GM12878 (cell line): ENCODE results near the gene MEF2D. TPM values are rescaled to one million over a fixed set of nuclear protein-coding genes. Genes with fewer than 3 reads are reported as not detected.

Experiments used
- ATAC-seq: fragments of 200-7000 bp; cut with Tn5 transposase; 3 replicates; pipeline ENCODE4 v1.9.1; 2020; ENCODE audit warnings: mild to moderate bottlenecking, moderate library complexity
- BruUV-seq: library from RNA; stranded (reverse); fragments of 400-500 nt; replicated peaks from 2 replicates; lab custom pipeline; 2021; lab: Mats Ljungman, UMichigan
- CTCF ChIA-PET: fragments of 300-600 bp; sonication (Branson Sonifier 250); formaldehyde crosslinking; extraction: SDS; loops from one replicate; lab custom pipeline; 2021; ENCODE audit warnings: inconsistent platforms; lab: Yijun Ruan, JAX
- POLR2A ChIA-PET: fragments of 350-600 bp; formaldehyde crosslinking; extraction: SDS; loops from one replicate; lab custom pipeline; 2021; ENCODE audit warnings: inconsistent platforms; lab: Charles Lee
- RAD21 ChIA-PET: fragments of 300-600 bp; sonication (Branson Sonifier 250); formaldehyde crosslinking; loops from one replicate; lab custom pipeline; 2023; ENCODE audit warnings: antibody characterized with exemption; ENCODE audit not compliant: unreplicated experiment; lab: Charles Lee
- SMC1A ChIA-PET: fragments of 300-600 bp; sonication (Branson Sonifier 250); formaldehyde crosslinking; loops from one replicate; lab custom pipeline; 2023; ENCODE audit not compliant: unreplicated experiment, uncharacterized antibody; lab: Charles Lee
- DNase-seq: peaks from one replicate; pipeline ENCODE4 v3.0.0-alpha.2; 2011; ENCODE audit warnings: low read depth, low spot score
- FAIRE-seq: peaks from 3 replicates; lab custom pipeline; 2011; peaks lifted over from hg19 to GRCh38; lab: Jason Lieb, UNC
- H2AFZ ChIP-seq: 2 replicates; pipeline ENCODE4 v1.6.0; 2011; ENCODE audit warnings: low read depth, low read length, control low read depth; ENCODE audit not compliant: control insufficient read depth
- H3K27ac ChIP-seq: 2 replicates; pipeline ENCODE4 v1.5.1; 2011; ENCODE audit warnings: control low read depth; ENCODE audit not compliant: control insufficient read depth, insufficient read depth
- H3K27me3 ChIP-seq, 2 experiments: replicated peaks in 1 of 2; 2 replicates each; pipeline versions ENCODE4 v1.6.0 to v1.6.1; 2011; ENCODE audit warnings: low read length in 1 of 2; ENCODE audit not compliant: control insufficient read depth in 2 of 2, insufficient read depth in 2 of 2
- H3K36me3 ChIP-seq, 2 experiments: 2 replicates each; pipeline ENCODE4 v1.5.1; 2011; ENCODE audit warnings: low read length in 1 of 2; ENCODE audit not compliant: control insufficient read depth in 2 of 2, insufficient read depth in 2 of 2
- H3K4me1 ChIP-seq: 2 replicates; pipeline ENCODE4 v1.6.1; 2011; ENCODE audit warnings: mild to moderate bottlenecking, low read length, moderate library complexity, mixed read lengths; ENCODE audit not compliant: control insufficient read depth, insufficient read depth
- H3K4me2 ChIP-seq: 2 replicates; pipeline ENCODE4 v1.6.0; 2011; ENCODE audit warnings: control low read depth; ENCODE audit not compliant: control insufficient read depth, insufficient read depth
- H3K4me3 ChIP-seq: fragments of 200-600 bp; sonication (generic); 2 replicates; pipeline ENCODE4 v1.5.1; 2016
- H3K79me2 ChIP-seq: 2 replicates; pipeline ENCODE4 v1.6.0; 2011; ENCODE audit warnings: low read length; ENCODE audit not compliant: control insufficient read depth, insufficient read depth
- H3K9ac ChIP-seq: 2 replicates; pipeline ENCODE4 v1.8.0; 2011; ENCODE audit warnings: low read length, control low read depth, mixed read lengths; ENCODE audit not compliant: control insufficient read depth, insufficient read depth
- H3K9me3 ChIP-seq: replicated peaks from 3 replicates; pipeline ENCODE4 v1.5.1; 2011; ENCODE audit warnings: mild to moderate bottlenecking, low read length; ENCODE audit not compliant: control insufficient read depth, insufficient read depth
- H4K20me1 ChIP-seq: 2 replicates; pipeline ENCODE4 v1.6.0; 2011; ENCODE audit not compliant: control insufficient read depth, insufficient read depth
- ATF7 ChIP-seq: fragments of 450-650 bp; IDR thresholded peaks from 2 replicates; pipeline ENCODE4 v1.6.1; 2016; ENCODE audit warnings: low read depth, mild to moderate bottlenecking
- BHLHE40 ChIP-seq, 2 experiments: fragments of 450-650 bp in 1 of 2; IDR thresholded peaks; 2 replicates each; pipeline ENCODE4 v1.6.1; 2011 to 2017; ENCODE audit warnings: low read depth in 2 of 2, borderline replicate concordance in 1 of 2, improper control_type of control experiment in 1 of 2, low read length in 1 of 2, mild to moderate bottlenecking in 1 of 2
- CHD4 ChIP-seq: fragments of 200-600 bp; sonication (generic); IDR thresholded peaks from 2 replicates; pipeline ENCODE4 v1.6.1; 2016; ENCODE audit warnings: mild to moderate bottlenecking
- FOXM1 ChIP-seq: IDR thresholded peaks from 2 replicates; pipeline ENCODE4 v1.6.1; 2012; ENCODE audit warnings: low read depth, mild to moderate bottlenecking, inconsistent platforms, low read length, moderate library complexity
- IRF5 ChIP-seq: fragments of 450-650 bp; IDR thresholded peaks from 2 replicates; pipeline ENCODE4 v1.6.1; 2017; ENCODE audit warnings: borderline replicate concordance
- KLF5 ChIP-seq: fragments of 450-650 bp; IDR thresholded peaks from 2 replicates; pipeline ENCODE4 v1.6.1; 2014; ENCODE audit warnings: mild to moderate bottlenecking; ENCODE audit not compliant: partially characterized antibody
- MXI1 ChIP-seq: fragments of 150-350 bp; IDR thresholded peaks from 2 replicates; pipeline ENCODE4 v1.6.1; 2011; ENCODE audit warnings: low read depth, mild to moderate bottlenecking, inconsistent platforms, low read length, improper control_type of control experiment
- MYB ChIP-seq: fragments of 150-350 bp; IDR thresholded peaks from 2 replicates; pipeline ENCODE4 v1.6.1; 2014; ENCODE audit warnings: mild to moderate bottlenecking, low read depth, low read length, borderline replicate concordance
- NR2C2 ChIP-seq: IDR thresholded peaks from 2 replicates; pipeline ENCODE4 v1.6.1; 2011; ENCODE audit warnings: borderline replicate concordance, low read depth; ENCODE audit not compliant: control insufficient read depth, insufficient read length
- PML ChIP-seq: IDR thresholded peaks from 2 replicates; pipeline ENCODE4 v1.6.1; 2012; ENCODE audit warnings: low read length, inconsistent platforms
- POLR2AphosphoS5 ChIP-seq: IDR thresholded peaks from 2 replicates; pipeline ENCODE4 v1.6.1; 2011; ENCODE audit warnings: mild to moderate bottlenecking, low read length, inconsistent platforms
- RAD21 ChIP-seq: IDR thresholded peaks from 2 replicates; pipeline ENCODE4 v1.6.1; 2011; ENCODE audit warnings: mild to moderate bottlenecking, low read depth, low read length, moderate library complexity; ENCODE audit not compliant: insufficient read depth
- RCOR1 ChIP-seq: conservative IDR thresholded peaks from 2 replicates; pipeline ENCODE4 v1.6.1; 2012; ENCODE audit warnings: low read depth, low read length, improper control_type of control experiment
- SIX5 ChIP-seq: IDR thresholded peaks from 2 replicates; pipeline ENCODE4 v1.6.1; 2011; ENCODE audit warnings: mild to moderate bottlenecking, low read depth, low read length, moderate library complexity; ENCODE audit not compliant: severe bottlenecking
- SREBF1 ChIP-seq: IDR thresholded peaks from 2 replicates; pipeline ENCODE4 v1.6.1; 2012; ENCODE audit warnings: mild to moderate bottlenecking, low read length
- TAF1 ChIP-seq: IDR thresholded peaks from 2 replicates; pipeline ENCODE4 v1.6.1; 2011; ENCODE audit warnings: mild to moderate bottlenecking, low read depth, low read length, borderline replicate concordance
- WGBS: methylation state at CpG from one replicate; pipeline ENCODE4 v1.1.6; 2016; ENCODE audit warnings: low lambda C conversion rate; ENCODE audit not compliant: insufficient replicate concordance, insufficient coverage; ENCODE audit errors: missing lambda C conversion rate; 5-methylcytosine and 5-hydroxymethylcytosine counted together
- in situ Hi-C: fragments of 300-500 bp; cut with MboI; formaldehyde crosslinking; loops from 9 replicates; pipeline ENCODE4 v1.14.3; 2018; ENCODE audit warnings: mixed read lengths
- intact Hi-C: fragments of 100-400 bp; cut with micrococcal nuclease; formaldehyde crosslinking; loops from one replicate; pipeline ENCODE4 v1.14.2; 2022; ENCODE audit not compliant: unreplicated experiment
- polyA plus RNA-seq, 11 experiments: library from polyadenylated mRNA; depleted of rRNA in 4 of 11; unstranded in 6 of 11; stranded (reverse) in 5 of 11; fragments of >200 nt; fragmentation: Nextera tagmentation in 4 of 11; fragmentation: Illumina TruSeq in 1 of 11; extraction: Ambion mirVana in 4 of 11; extraction: Trizol in 1 of 11; gene quantifications; 1 replicate in 1 of 11; 2 replicates in 10 of 11; pipeline versions ENCODE4 v1.2.1 to v1.2.3, GENCODE V29; 2011 to 2016; ENCODE audit warnings: inconsistent platforms in 2 of 11, missing spikeins in 2 of 11, low read depth in 1 of 11
- total RNA-seq, 4 experiments: library from RNA; depleted of rRNA in 3 of 4; stranded (reverse); fragments of >200 nt in 3 of 4; fragmentation: Illumina TruSeq in 1 of 4; extraction: Trizol in 1 of 4; gene quantifications; 2 replicates each; pipeline versions ENCODE4 v1.2.1 to v1.2.3, GENCODE V29; 2013 to 2021

The MEF2D gene
- total and polyA plus RNA-seq, 10 of the 15 experiments (the other 5 are each of a cell fraction or from before 2014, with no cell fraction given) = 0.61 to 53.0 (median 15.2) TPM

- SMC1A ChIA-PET = interaction anchor here (1.0 to 1.3 kb wide), 2 partner anchors 10 to 16 kb away, joined by 3 to 4 read pairs; no protein-coding TSS in a partner anchor
- DNase-seq = no peak
- no peaks in the 10 kb centered on the region for H3K9me3 ChIP-seq
- H3K27me3 ChIP-seq = peaks cover 19 to 33% of the 10 kb centered on the region in 2 experiments
- no peak overlapping the region for H3K4me3 ChIP-seq
- in situ Hi-C loops = no loop called here
- POLR2A ChIA-PET = no interaction called here
- no peaks in the 10 kb centered on the region; the same call in 1 of the 2 replicates for H3K4me1 ChIP-seq
- H3K79me2 ChIP-seq = no peaks in the 10 kb centered on the region
- no peak for ATAC-seq
- H4K20me1 ChIP-seq = no peaks in the 10 kb centered on the region; the same call in 1 of the 2 replicates
- no peak for TF ChIP-seq POLR2AphosphoS5
- no peak for TF ChIP-seq SIX5
- no peak for TF ChIP-seq RAD21
- CTCF ChIA-PET = interaction anchor here (1.6 to 2.9 kb wide), 2 partner anchors 11 to 44 kb away, joined by 7 to 13 read pairs; no protein-coding TSS in a partner anchor
- intact Hi-C loops = no loop called here
- no peak for FAIRE-seq
- no peak overlapping the region for H3K27ac ChIP-seq
- no peaks in the 10 kb centered on the region for H3K36me3 ChIP-seq
- 10% methylated on average over 7 of the region's 7 CpGs for WGBS
- H3K9ac ChIP-seq = no peak overlapping the region
- H3K4me2 ChIP-seq = no peak overlapping the region
- RAD21 ChIA-PET = interaction anchor here (1.2 to 1.9 kb wide), 2 partner anchors 12 to 15 kb away, joined by 4 to 9 read pairs; no protein-coding TSS in a partner anchor
- H2AFZ ChIP-seq = no peak overlapping the region
- no TSS peak for BruUV-seq
These were observed 70.3 kb downstream of the MEF2D start for GRCh38 chr1:156430303-156430702.

GRCh38 chr1:156429313-156430060 is 71.1 kb downstream of the MEF2D start:
- ChIA-PET SMC1A (interaction anchor here (1.3 kb wide), 1 partner anchor 17 kb away, joined by 4 read pairs; no protein-coding TSS in a partner anchor), CTCF (interaction anchor here (0.5 to 2.9 kb wide), 2 partner anchors 44 to 156 kb away, joined by 3 to 13 read pairs; no protein-coding TSS in a partner anchor), POLR2A (no interaction called here), RAD21 (interaction anchor here (1.2 kb wide), 1 partner anchor 16 kb away, joined by 4 read pairs; no protein-coding TSS in a partner anchor)
- intact Hi-C loops = no loop called here
- BruUV-seq = no TSS peak
- WGBS = 3% methylated on average over 13 of the region's 13 CpGs
- H3K27me3 ChIP-seq = peaks cover 16 to 26% of the 10 kb centered on the region in 2 experiments
- no peak overlapping the region for H2AFZ ChIP-seq
- H3K36me3 ChIP-seq = no peaks in the 10 kb centered on the region
- H3K9me3 ChIP-seq = no peaks in the 10 kb centered on the region
- no peaks in the 10 kb centered on the region; the same call in 1 of the 2 replicates for H4K20me1 ChIP-seq
- H3K4me1 ChIP-seq = no peaks in the 10 kb centered on the region; the same call in 1 of the 2 replicates
- H3K27ac ChIP-seq = no peak overlapping the region
- in situ Hi-C loops = no loop called here
- FAIRE-seq (no peak), ATAC-seq (no peak), DNase-seq (no peak)
- TF ChIP-seq MXI1 = no peak
- TF ChIP-seq NR2C2 = no peak
- TF ChIP-seq TAF1 = no peak
- no peak for TF ChIP-seq BHLHE40 (IDR thresholded peaks at IDR 0.05; ENCODE audit: borderline replicate concordance in 1 of 2, low read depth in 2 of 2, low read length in 1 of 2)
- TF ChIP-seq IRF5 = no peak
- TF ChIP-seq CHD4 = no peak
- no peak for TF ChIP-seq MYB
- TF ChIP-seq PML = no peak
- no peak for TF ChIP-seq KLF5
- no peak for TF ChIP-seq SREBF1
- TF ChIP-seq RCOR1 = no peak
- TF ChIP-seq FOXM1 = no peak
- TF ChIP-seq ATF7 = no peak
- H3K4me3 ChIP-seq = no peak overlapping the region
- H3K79me2 ChIP-seq = no peaks in the 10 kb centered on the region
- H3K9ac ChIP-seq = no peak overlapping the region
- no peak overlapping the region for H3K4me2 ChIP-seq
